ENCODE data around the gene FOLR3. TPM values are rescaled to one million over a fixed set of nuclear protein-coding genes. Genes with fewer than 3 reads are reported as not detected.
"Not testable (repeated sequence)": the region's sequence is repeated elsewhere in the genome, so short reads cannot be mapped to it uniquely, and the experiment has no call there.

The FOLR3 gene
- total RNA-seq, 1 donor from 2014 or later = 29.0 TPM

- no peak for TF ChIP-seq CTCF (IDR thresholded peaks at IDR 0.05)
- Histone ChIP-seq H3K4me3 (no peak overlapping the region), H3K27me3 (no peaks in the 10 kb centered on the region), H3K36me3 (no peaks in the 10 kb centered on the region), H3K27ac (no peak overlapping the region), H3K9me3 (no peaks in the 10 kb centered on the region), H3K4me1 (no peaks in the 10 kb centered on the region)
- ATAC-seq (no peak), DNase-seq (no peak)
- intact Hi-C loops (cut with DNase I) = no loop called here
Observed at GRCh38 chr11:72144807-72145565, 9.5 kb downstream of the FOLR3 start.

- TF ChIP-seq CTCF (IDR thresholded peaks at IDR 0.05) = no peak
- Histone ChIP-seq H3K27ac (no peak overlapping the region), H3K4me1 (no peaks in the 10 kb centered on the region), H3K36me3 (no peaks in the 10 kb centered on the region), H3K27me3 (no peaks in the 10 kb centered on the region), H3K4me3 (no peak overlapping the region), H3K9me3 (no peaks in the 10 kb centered on the region)
- intact Hi-C loops (cut with DNase I) = no loop called here
- ATAC-seq (no peak), DNase-seq (no peak)
Observed at GRCh38 chr11:72146625-72147024, 11.1 kb downstream of the FOLR3 start.

- intact Hi-C loops (cut with DNase I) = no loop called here
- no peaks in the 10 kb centered on the region for H3K4me1 ChIP-seq
- TF ChIP-seq CTCF (IDR thresholded peaks at IDR 0.05) = no peak
- no peak overlapping the region for H3K27ac ChIP-seq
- no peaks in the 10 kb centered on the region for H3K36me3 ChIP-seq
- no peaks in the 10 kb centered on the region for H3K9me3 ChIP-seq
- H3K4me3 ChIP-seq = no peak overlapping the region
- ATAC-seq = no peak
- no peak for DNase-seq
- no peaks in the 10 kb centered on the region for H3K27me3 ChIP-seq
Observed at GRCh38 chr11:72150882-72151281, 15.4 kb downstream of the FOLR3 start.

- H3K27ac ChIP-seq; H3K27me3 ChIP-seq; H3K4me1 ChIP-seq; H3K36me3 ChIP-seq; DNase-seq; ATAC-seq; intact Hi-C loops (cut with DNase I); H3K4me3 ChIP-seq; H3K9me3 ChIP-seq: not testable (repeated sequence)
Observed at GRCh38 chr11:72153874-72154273, 18.3 kb downstream of the FOLR3 start.

GRCh38 chr11:72154816-72155215 is 19.3 kb downstream of the FOLR3 start:
- no peaks in the 10 kb centered on the region for H3K36me3 ChIP-seq
- TF ChIP-seq CTCF (IDR thresholded peaks at IDR 0.05) = no peak

GRCh38 chr11:72155751-72156150 is 20.2 kb downstream of the FOLR3 start:
- no peak for TF ChIP-seq CTCF (IDR thresholded peaks at IDR 0.05)
- ATAC-seq (no peak), DNase-seq (no peak)
- H3K4me3 ChIP-seq = no peak overlapping the region
- no peaks in the 10 kb centered on the region for H3K27me3 ChIP-seq
- no peaks in the 10 kb centered on the region for H3K9me3 ChIP-seq
- H3K36me3 ChIP-seq = no peaks in the 10 kb centered on the region
- intact Hi-C loops (cut with DNase I) = no loop called here
- H3K27ac ChIP-seq = no peak overlapping the region
- no peaks in the 10 kb centered on the region for H3K4me1 ChIP-seq

More at GRCh38 chr11:72154816-72155215, 19.3 kb downstream of the FOLR3 start:
- Histone ChIP-seq H3K27me3 (no peaks in the 10 kb centered on the region), H3K9me3 (no peaks in the 10 kb centered on the region), H3K27ac (no peak overlapping the region), H3K4me1 (no peaks in the 10 kb centered on the region), H3K4me3 (no peak overlapping the region)
- ATAC-seq = no peak
- DNase-seq = no peak
- intact Hi-C loops (cut with DNase I) = no loop called here
